NOMO-1 (cell line): ENCODE measurements around the gene TIMP3.
"Not testable (repeated sequence)": the region's sequence is repeated elsewhere in the genome, so short reads cannot be mapped to it uniquely, and the experiment has no call there.

Experiments used
- DNase-seq, 2 experiments: peaks; one replicate each; lab custom pipeline; 2025; ENCODE audit not compliant: unreplicated experiment in 2 of 2; lab: John Stamatoyannopoulos, UW

The TIMP3 gene

GRCh38 chr22:32801537-32802236, at the start of gene TIMP3:
TSS of gene TIMP3 (plus strand) at chr22:32801705. CDS start at chr22:32802002, 297 bp downstream.
- DNase-seq: peak; percentile 33 to 63

- no peak for DNase-seq
These were observed 49.2 kb upstream of the TIMP3 start for GRCh38 chr22:32752326-32752725.

- DNase-seq: no peak
These were observed 48.5 kb upstream of the TIMP3 start for GRCh38 chr22:32752816-32753520.

- DNase-seq: no peak
These were observed 47.9 kb upstream of the TIMP3 start for GRCh38 chr22:32753591-32753990.

- no peak for DNase-seq
These were observed 47.0 kb upstream of the TIMP3 start for GRCh38 chr22:32754413-32755041.

- not testable (repeated sequence) for DNase-seq
These were observed 44.3 kb upstream of the TIMP3 start for GRCh38 chr22:32757086-32757762.

GRCh38 chr22:32758866-32759385, 42.6 kb upstream of the TIMP3 start:
- no peak for DNase-seq

GRCh38 chr22:32760396-32760795, 41.1 kb upstream of the TIMP3 start:
- no peak for DNase-seq

GRCh38 chr22:32760815-32761214, 40.7 kb upstream of the TIMP3 start:
- no peak for DNase-seq

GRCh38 chr22:32761251-32761903, 40.1 kb upstream of the TIMP3 start:
- DNase-seq: no peak

- DNase-seq: peak; percentile 51 to 72
These were observed 37.0 kb upstream of the TIMP3 start for GRCh38 chr22:32764330-32765131.

- DNase-seq: no peak
These were observed 36.3 kb upstream of the TIMP3 start for GRCh38 chr22:32765132-32765618.

- no peak for DNase-seq
These were observed 29.7 kb upstream of the TIMP3 start for GRCh38 chr22:32771756-32772155.

GRCh38 chr22:32775957-32776356, 25.5 kb upstream of the TIMP3 start:
- no peak for DNase-seq

- no peak for DNase-seq
These were observed 25.1 kb upstream of the TIMP3 start for GRCh38 chr22:32776397-32776796.

GRCh38 chr22:32776802-32777201, 24.7 kb upstream of the TIMP3 start:
- no peak for DNase-seq

GRCh38 chr22:32777987-32778386, 23.5 kb upstream of the TIMP3 start:
- no peak for DNase-seq

GRCh38 chr22:32780726-32781310, 20.7 kb upstream of the TIMP3 start:
- DNase-seq: no peak

GRCh38 chr22:32781695-32782094, 19.8 kb upstream of the TIMP3 start:
- DNase-seq: no peak
